ENCODE results near the gene SMAD6. TPM values are rescaled to one million over a fixed set of nuclear protein-coding genes. Genes with fewer than 3 reads are reported as not detected.

Gene SMAD6
- polyA plus RNA-seq, 1 donor from 2014 or later: 0.16 TPM

DNA sequence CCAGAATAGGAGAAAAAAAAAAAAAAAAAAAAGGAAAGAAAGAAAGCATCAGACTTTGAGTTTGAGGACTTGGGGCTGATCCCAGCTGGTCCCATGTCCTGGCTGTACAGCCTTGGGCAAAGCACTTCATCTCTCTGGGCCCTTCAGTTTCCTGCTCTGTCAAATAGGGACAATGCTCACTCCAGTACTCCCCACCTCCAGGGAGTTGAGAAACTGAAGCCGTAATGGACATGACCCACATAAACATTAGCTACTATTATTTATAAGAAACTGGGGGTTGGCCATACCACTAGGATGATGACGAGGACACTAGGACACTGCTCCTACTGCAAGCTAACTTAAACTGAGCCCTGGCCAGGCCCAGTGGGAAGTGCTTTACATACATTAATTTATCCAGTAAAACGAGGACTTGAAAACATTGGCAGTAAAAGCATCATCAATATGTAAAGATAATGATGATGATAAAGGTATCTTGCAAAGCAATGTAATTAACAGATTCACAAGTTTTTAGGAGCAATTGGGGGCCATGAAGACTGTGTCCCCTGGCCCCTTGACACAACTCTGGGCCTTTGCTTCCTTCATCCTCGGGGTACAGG is 22.9 kb upstream of the SMAD6 start:
- Histone ChIP-seq H3K4me3 (ENCODE audit: low read length) (no peak overlapping the region), H3K9ac (ENCODE audit: low read length) (no peak overlapping the region), H3K27me3 (ENCODE audit: insufficient read depth, low read depth, low read length) (no peaks in the 10 kb centered on the region), H3K9me2 (ENCODE audit: insufficient read depth, low read length) (no peaks in the 10 kb centered on the region), H2AFZ (ENCODE audit: low read depth, low read length) (no peak overlapping the region), H3K27ac (ENCODE audit: low read length) (no peak overlapping the region), H3K4me2 (ENCODE audit: low read length) (no peak overlapping the region), H3F3A (ENCODE audit: insufficient read depth, low read length, poor library complexity, severe bottlenecking) (no peaks in the 10 kb centered on the region), H3K79me2 (replicated peaks; ENCODE audit: insufficient read depth, low read length) (no peaks in the 10 kb centered on the region), H3K9me3 (ENCODE audit: low read length) (no peaks in the 10 kb centered on the region), H3K36me3 (ENCODE audit: insufficient read depth, low read length) (no peaks in the 10 kb centered on the region), H4K20me1 (ENCODE audit: insufficient read depth) (no peaks in the 10 kb centered on the region)
- TF ChIP-seq SMC3 (conservative IDR thresholded peaks at IDR 0.05; ENCODE audit: poor library complexity): no peak
- no peak for TF ChIP-seq POLR2AphosphoS5 (IDR thresholded peaks at IDR 0.05)
- TF ChIP-seq, protein P1, sequence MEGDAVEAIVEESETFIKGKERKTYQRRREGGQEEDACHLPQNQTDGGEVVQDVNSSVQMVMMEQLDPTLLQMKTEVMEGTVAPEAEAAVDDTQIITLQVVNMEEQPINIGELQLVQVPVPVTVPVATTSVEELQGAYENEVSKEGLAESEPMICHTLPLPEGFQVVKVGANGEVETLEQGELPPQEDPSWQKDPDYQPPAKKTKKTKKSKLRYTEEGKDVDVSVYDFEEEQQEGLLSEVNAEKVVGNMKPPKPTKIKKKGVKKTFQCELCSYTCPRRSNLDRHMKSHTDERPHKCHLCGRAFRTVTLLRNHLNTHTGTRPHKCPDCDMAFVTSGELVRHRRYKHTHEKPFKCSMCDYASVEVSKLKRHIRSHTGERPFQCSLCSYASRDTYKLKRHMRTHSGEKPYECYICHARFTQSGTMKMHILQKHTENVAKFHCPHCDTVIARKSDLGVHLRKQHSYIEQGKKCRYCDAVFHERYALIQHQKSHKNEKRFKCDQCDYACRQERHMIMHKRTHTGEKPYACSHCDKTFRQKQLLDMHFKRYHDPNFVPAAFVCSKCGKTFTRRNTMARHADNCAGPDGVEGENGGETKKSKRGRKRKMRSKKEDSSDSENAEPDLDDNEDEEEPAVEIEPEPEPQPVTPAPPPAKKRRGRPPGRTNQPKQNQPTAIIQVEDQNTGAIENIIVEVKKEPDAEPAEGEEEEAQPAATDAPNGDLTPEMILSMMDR (IDR thresholded peaks at IDR 0.05; ENCODE audit: poor library complexity, severe bottlenecking): no peak
- no peak for TF ChIP-seq EZH2 (IDR thresholded peaks at IDR 0.05; ENCODE audit: borderline replicate concordance, insufficient read depth, low read length, poor library complexity, severe bottlenecking)
- TF ChIP-seq TAF1 (IDR thresholded peaks at IDR 0.05; ENCODE audit: low read depth): no peak
- TF ChIP-seq REST (IDR thresholded peaks at IDR 0.05; ENCODE audit: borderline replicate concordance): no peak
- TF ChIP-seq MXI1 (conservative IDR thresholded peaks at IDR 0.05; ENCODE audit: poor library complexity, severe bottlenecking): no peak
- TF ChIP-seq EP300 (conservative IDR thresholded peaks at IDR 0.05; ENCODE audit: poor library complexity, severe bottlenecking): no peak
- TF ChIP-seq RAD21 (conservative IDR thresholded peaks at IDR 0.05): no peak

GRCh38 chr15:66679657-66680108 is 22.4 kb upstream of the SMAD6 start:
- H3K27ac ChIP-seq (ENCODE audit: low read length): no peak overlapping the region

More at GRCh38 chr15:66679657-66680108, 22.4 kb upstream of the SMAD6 start:
- no peaks in the 10 kb centered on the region for H4K20me1 ChIP-seq (ENCODE audit: insufficient read depth)
- no peak overlapping the region for H3K4me2 ChIP-seq (ENCODE audit: low read length)
- no peaks in the 10 kb centered on the region for H3K79me2 ChIP-seq (replicated peaks; ENCODE audit: insufficient read depth, low read length)
- no peaks in the 10 kb centered on the region for H3F3A ChIP-seq (ENCODE audit: insufficient read depth, low read length, poor library complexity, severe bottlenecking)
- H2AFZ ChIP-seq (ENCODE audit: low read depth, low read length): no peak overlapping the region
- H3K9me3 ChIP-seq (ENCODE audit: low read length): no peaks in the 10 kb centered on the region
- H3K9ac ChIP-seq (ENCODE audit: low read length): no peak overlapping the region
- H3K4me3 ChIP-seq (ENCODE audit: low read length): no peak overlapping the region
- no peaks in the 10 kb centered on the region for H3K9me2 ChIP-seq (ENCODE audit: insufficient read depth, low read length)
- no peaks in the 10 kb centered on the region for H3K36me3 ChIP-seq (ENCODE audit: insufficient read depth, low read length)
- H3K27me3 ChIP-seq (ENCODE audit: insufficient read depth, low read depth, low read length): no peaks in the 10 kb centered on the region
- TF ChIP-seq, protein P1 (IDR thresholded peaks at IDR 0.05; ENCODE audit: poor library complexity, severe bottlenecking): no peak
- no peak for TF ChIP-seq EZH2 (IDR thresholded peaks at IDR 0.05; ENCODE audit: borderline replicate concordance, insufficient read depth, low read length, poor library complexity, severe bottlenecking)
- TF ChIP-seq MXI1 (conservative IDR thresholded peaks at IDR 0.05; ENCODE audit: poor library complexity, severe bottlenecking): no peak
- TF ChIP-seq REST (IDR thresholded peaks at IDR 0.05; ENCODE audit: borderline replicate concordance): no peak
- TF ChIP-seq SMC3 (conservative IDR thresholded peaks at IDR 0.05; ENCODE audit: poor library complexity): no peak

Data from neural cell (in vitro differentiated cells).